Fibroblast of villous mesenchyme (primary cell): Measurements from ENCODE around the gene RAB22A. TPM values are rescaled to one million over a fixed set of nuclear protein-coding genes. Genes with fewer than 3 reads are reported as not detected.

Experiments used
- DNase-seq: peaks from one replicate; pipeline ENCODE4 v3.0.0-alpha.2; 2010; ENCODE audit warnings: low read depth
- H3K4me3 ChIP-seq: 2 replicates; pipeline ENCODE4 v1.5.1; 2011; ENCODE audit warnings: low read depth, mild to moderate bottlenecking, low read length
- total RNA-seq: library from RNA; depleted of rRNA; stranded (reverse); fragments of >200 nt; gene quantifications from 2 replicates; pipeline ENCODE4 v1.2.3, GENCODE V29; 2012
- TF ChIP-seq, protein P1 (sequence below): IDR thresholded peaks from 2 replicates; pipeline ENCODE4 v1.5.1; 2012; ENCODE audit warnings: low read depth, mild to moderate bottlenecking, low read length; ENCODE audit not compliant: insufficient read depth

The RAB22A gene
- total RNA-seq, 1 donor, result 20.7 TPM

DNA sequence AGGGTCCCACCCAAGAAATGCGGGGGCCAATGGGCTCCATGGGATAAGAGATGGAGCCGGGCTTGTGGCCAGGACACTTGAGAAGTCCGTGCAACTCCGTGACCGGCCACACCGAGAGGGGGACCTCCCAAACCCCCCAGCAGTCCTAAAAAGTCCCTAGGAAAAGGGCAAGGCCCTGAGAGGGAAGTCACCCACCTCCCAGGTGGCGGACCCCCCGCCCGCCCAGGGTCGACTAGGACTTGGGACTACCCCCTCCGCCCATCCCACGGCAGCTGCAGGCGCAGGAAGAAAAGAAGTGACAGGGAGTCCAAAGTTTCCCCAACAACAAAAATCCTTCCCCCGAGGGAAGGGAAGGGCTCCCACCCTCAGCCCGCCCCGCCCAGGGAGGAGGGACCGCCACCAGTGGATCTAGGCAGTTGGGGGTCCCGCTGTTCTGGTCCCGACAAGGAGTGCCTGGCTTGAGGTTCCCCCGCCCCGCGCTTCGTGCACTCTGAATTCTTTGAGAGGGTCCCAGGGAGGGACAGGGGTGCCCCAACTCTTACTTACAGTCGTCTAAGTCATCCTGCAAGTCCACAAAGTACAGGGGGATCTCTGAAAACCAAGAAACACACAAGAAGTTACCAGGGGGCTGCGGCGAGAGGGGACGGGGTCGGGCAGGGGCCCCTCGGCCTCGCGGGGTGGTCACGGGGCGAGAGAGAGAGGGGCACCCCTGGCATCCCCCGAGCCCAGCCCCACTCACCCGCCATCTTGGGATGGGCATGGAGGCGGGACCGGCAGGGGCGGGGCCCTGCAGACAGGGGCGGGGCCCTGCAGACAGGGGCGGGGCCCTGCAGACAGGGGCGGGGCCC is 611 bp upstream of the RAB22A start:
- H3K4me3 ChIP-seq, result peak overlapping the region; percentile 97
- TF ChIP-seq, protein P1, sequence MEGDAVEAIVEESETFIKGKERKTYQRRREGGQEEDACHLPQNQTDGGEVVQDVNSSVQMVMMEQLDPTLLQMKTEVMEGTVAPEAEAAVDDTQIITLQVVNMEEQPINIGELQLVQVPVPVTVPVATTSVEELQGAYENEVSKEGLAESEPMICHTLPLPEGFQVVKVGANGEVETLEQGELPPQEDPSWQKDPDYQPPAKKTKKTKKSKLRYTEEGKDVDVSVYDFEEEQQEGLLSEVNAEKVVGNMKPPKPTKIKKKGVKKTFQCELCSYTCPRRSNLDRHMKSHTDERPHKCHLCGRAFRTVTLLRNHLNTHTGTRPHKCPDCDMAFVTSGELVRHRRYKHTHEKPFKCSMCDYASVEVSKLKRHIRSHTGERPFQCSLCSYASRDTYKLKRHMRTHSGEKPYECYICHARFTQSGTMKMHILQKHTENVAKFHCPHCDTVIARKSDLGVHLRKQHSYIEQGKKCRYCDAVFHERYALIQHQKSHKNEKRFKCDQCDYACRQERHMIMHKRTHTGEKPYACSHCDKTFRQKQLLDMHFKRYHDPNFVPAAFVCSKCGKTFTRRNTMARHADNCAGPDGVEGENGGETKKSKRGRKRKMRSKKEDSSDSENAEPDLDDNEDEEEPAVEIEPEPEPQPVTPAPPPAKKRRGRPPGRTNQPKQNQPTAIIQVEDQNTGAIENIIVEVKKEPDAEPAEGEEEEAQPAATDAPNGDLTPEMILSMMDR, result no peak

DNA sequence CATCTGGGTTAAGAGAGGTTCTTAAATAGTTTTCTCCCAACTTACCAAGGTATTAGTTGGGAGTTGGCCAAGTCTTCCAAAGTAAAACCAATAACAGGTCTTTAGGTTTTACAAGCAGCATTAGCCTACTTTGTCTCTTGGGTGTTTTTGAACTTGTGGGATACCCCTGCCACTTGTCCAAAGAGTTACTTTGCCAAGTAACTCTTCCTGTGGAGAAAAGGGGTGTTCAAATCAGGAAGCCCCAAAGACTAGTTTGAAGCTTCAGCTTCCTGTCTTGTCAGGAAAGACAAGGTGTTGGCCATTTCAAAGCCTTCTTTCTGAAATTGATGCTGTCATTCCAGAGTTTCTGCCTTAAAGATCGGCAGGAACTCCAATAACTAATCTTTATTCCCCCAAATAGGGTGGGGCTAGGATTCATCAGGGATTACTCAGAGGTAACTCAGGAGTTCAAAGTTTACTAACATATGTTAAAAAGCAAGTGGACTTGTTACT is 822 bp downstream of the RAB22A start:
- DNase-seq, result peak; percentile 28
- TF ChIP-seq, protein P1, result no peak
- H3K4me3 ChIP-seq, result peak overlapping the region; percentile 93

More for the DNA sequence above, 611 bp upstream of the RAB22A start:
- DNase-seq, result peak; percentile 69

DNA sequence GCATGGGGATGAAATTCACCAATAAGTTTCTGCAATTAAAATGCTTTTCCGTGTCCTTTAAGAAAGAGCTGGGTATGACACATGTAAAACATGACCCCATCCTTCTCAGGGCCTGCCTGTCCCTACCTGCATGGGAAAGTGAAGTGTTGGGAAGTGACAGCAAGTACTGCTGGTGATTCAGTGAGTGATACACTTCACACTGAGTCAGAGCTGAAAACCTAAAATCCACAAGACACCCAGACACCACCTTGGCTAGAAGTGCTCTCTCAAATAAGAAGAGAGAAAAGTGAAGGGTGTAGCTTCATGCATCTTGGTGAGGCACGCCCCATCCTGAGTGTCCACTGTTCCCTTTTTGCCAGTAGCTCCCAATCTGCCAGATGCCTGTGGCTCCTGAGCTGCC is 3.3 kb downstream of the RAB22A start:
- H3K4me3 ChIP-seq, result no peak overlapping the region
- DNase-seq, result no peak
- TF ChIP-seq, protein P1, result no peak

DNA sequence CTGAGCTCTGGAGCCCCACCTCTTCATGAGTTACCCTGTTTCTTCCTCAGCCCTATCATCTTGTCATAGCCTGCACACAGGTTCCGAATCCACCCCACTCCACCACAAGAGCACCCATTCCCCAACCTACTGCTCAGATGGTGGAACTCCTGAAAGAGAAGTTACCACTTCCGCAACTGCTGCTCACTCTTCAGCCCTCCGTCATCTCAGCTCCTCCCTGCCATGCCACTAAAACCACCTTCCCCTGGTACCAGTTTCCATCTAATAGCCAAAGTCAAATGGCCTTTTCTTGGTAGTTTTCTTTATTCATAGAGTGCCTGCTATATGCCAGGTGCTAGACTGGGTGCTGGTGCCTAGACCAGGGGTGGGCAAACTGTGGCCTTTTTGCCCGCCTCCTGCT is 3.9 kb downstream of the RAB22A start:
- TF ChIP-seq, protein P1, result no peak
- DNase-seq, result no peak
- H3K4me3 ChIP-seq, result no peak overlapping the region

DNA sequence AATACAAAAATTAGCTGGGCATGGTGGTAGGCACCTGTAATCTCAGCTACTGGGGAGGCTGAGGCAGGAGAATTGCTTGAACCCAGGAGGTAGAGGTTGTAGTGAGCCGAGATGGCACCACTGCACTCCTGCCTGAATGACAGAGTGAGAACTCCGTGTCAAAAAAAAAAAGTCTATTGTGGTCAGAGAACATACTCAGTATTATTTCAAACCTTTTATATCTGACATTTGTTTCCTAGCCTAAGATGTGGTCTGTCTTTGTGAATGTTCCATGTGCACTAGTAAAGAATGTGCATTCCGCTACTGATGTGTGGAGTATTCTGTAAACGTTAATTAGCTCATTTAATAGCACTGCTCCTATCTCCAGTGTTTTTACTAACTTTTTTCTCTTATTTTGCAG is 11.7 kb downstream of the RAB22A start:
- no peak overlapping the region for H3K4me3 ChIP-seq
- no peak for DNase-seq
- TF ChIP-seq, protein P1, result no peak

DNA sequence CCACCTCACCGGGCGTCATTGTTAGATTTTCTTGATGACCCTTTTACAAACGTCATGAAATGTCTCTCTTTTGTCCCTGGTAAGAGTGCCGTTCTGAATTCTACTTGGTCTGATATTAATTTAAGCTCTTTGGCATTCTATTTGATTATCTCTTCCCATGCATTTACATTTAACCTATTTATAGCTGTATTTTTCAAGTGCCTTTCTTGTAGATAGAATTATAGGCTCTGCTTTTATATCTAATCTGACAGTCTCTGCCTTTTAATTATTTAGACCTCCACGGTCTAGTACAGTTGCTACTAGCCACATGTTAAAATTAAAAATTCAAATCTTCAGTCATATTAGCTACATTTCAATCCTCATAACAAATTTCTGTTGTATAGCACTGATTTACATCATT is 12.6 kb downstream of the RAB22A start:
- H3K4me3 ChIP-seq, result no peak overlapping the region
- TF ChIP-seq, protein P1, result no peak
- no peak for DNase-seq
